Coronary artery (tissue), 2 donors: Measurements from ENCODE around the gene CAPRIN1.

ENCODE experiments used
- DNase-seq: peaks from one replicate; pipeline ENCODE4 v3.0.0-alpha.2; 2017; ENCODE audit warnings: low spot score
- H3K27ac ChIP-seq, 2 donors: fragments of 200-600 bp; sonication (generic); one replicate each; pipeline ENCODE4 v1.5.1; 2016 to 2019
- H3K4me3 ChIP-seq: fragments of 200-600 bp; sonication (generic); 2 replicates; pipeline ENCODE4 v1.5.1; 2016; ENCODE audit warnings: mild to moderate bottlenecking, moderate library complexity
- TF ChIP-seq, protein P1 (sequence below): fragments of 200-600 bp; sonication (generic); IDR thresholded peaks from one replicate; pipeline ENCODE4 v1.5.1; 2019; ENCODE audit warnings: antibody characterized with exemption

The CAPRIN1 gene

DNA sequence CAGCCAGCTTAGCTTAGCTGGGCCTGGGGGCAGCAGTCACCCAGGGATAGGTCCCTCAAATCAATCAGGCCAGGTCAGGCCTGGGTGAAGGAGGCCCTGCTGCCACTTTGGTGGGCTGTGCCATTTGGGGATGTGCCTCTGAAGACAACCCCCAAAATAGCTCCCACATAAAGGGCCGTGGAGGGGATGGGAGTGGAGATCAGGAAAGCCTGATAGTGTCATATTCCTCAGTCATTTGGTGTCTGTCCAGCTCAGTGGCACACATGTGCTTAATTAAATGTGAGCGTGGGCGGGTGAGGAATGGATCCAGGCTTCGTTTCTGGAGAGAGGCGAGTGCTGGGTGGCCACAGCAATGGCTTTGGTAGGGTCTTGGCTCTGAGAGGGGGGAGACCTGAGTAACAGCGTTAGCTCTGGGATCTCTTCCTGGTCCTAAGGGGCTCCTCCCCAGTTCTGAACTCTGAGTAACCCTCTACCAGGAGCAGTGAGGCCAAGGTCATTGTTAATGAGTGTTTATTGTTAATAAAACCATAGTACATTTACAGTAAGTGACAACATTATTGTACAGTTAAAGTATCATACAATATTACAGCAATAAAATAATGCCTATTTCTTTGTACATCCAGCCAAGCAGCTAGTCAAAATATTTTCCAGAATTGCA lies 99.1 kb downstream of the CAPRIN1 start:
- no peak overlapping the region for H3K4me3 ChIP-seq
- DNase-seq, result no peak
- TF ChIP-seq, protein P1, sequence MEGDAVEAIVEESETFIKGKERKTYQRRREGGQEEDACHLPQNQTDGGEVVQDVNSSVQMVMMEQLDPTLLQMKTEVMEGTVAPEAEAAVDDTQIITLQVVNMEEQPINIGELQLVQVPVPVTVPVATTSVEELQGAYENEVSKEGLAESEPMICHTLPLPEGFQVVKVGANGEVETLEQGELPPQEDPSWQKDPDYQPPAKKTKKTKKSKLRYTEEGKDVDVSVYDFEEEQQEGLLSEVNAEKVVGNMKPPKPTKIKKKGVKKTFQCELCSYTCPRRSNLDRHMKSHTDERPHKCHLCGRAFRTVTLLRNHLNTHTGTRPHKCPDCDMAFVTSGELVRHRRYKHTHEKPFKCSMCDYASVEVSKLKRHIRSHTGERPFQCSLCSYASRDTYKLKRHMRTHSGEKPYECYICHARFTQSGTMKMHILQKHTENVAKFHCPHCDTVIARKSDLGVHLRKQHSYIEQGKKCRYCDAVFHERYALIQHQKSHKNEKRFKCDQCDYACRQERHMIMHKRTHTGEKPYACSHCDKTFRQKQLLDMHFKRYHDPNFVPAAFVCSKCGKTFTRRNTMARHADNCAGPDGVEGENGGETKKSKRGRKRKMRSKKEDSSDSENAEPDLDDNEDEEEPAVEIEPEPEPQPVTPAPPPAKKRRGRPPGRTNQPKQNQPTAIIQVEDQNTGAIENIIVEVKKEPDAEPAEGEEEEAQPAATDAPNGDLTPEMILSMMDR, result no peak
- H3K27ac ChIP-seq, result no peak overlapping the region
